Measurements from ENCODE around the gene ZNF518B.

DNA sequence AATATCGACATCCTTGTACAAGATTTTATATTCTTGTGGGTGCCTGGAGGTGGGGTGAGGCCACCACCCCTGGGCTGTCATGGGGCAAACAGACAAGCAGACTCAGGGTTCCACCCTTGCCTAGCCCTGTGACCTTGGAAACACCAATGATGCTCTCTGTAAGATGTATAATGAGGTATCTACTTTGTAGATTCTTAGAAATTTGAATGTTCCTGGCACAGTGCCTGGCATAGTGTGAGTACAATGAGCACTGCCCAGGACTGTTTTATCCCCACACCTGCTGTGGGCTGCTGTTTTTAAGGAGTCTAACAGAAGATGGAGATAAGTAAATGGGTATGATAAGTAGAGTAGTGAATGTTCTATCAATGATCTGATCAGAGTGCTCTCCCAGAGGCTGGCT lies 3.1 kb downstream of the ZNF518B start:
- TF ChIP-seq, protein P1, sequence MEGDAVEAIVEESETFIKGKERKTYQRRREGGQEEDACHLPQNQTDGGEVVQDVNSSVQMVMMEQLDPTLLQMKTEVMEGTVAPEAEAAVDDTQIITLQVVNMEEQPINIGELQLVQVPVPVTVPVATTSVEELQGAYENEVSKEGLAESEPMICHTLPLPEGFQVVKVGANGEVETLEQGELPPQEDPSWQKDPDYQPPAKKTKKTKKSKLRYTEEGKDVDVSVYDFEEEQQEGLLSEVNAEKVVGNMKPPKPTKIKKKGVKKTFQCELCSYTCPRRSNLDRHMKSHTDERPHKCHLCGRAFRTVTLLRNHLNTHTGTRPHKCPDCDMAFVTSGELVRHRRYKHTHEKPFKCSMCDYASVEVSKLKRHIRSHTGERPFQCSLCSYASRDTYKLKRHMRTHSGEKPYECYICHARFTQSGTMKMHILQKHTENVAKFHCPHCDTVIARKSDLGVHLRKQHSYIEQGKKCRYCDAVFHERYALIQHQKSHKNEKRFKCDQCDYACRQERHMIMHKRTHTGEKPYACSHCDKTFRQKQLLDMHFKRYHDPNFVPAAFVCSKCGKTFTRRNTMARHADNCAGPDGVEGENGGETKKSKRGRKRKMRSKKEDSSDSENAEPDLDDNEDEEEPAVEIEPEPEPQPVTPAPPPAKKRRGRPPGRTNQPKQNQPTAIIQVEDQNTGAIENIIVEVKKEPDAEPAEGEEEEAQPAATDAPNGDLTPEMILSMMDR (IDR thresholded peaks at IDR 0.05): no peak
- TF ChIP-seq POLR2A (IDR thresholded peaks at IDR 0.05): no peak

Data from esophagus squamous epithelium (tissue), 4 donors.